ENCODE data around the gene COMMD9.

- TF ChIP-seq EZH2 (optimal IDR thresholded peaks at IDR 0.05; ENCODE audit: low read depth, low read length), result no peak
- no peak for TF ChIP-seq CTCF (IDR thresholded peaks at IDR 0.05; ENCODE audit: low read length)
- TF ChIP-seq EZH2phosphoT487 (IDR thresholded peaks at IDR 0.05; ENCODE audit: low read length), result no peak
Measured at GRCh38 chr11:36317992-36318391, 28.8 kb upstream of the COMMD9 start.

Data from MM.1S (cell line).